Calu3 (cell line): ENCODE results near the gene EIF5A2. TPM values are rescaled to one million over a fixed set of nuclear protein-coding genes. Genes with fewer than 3 reads are reported as not detected.
"Not testable (repeated sequence)": the region's sequence is repeated elsewhere in the genome, so short reads cannot be mapped to it uniquely, and the experiment has no call there.

Experiments used
- BruUV-seq: library from RNA; stranded (reverse); fragments of 400-500 nt; replicated peaks from 2 replicates; lab custom pipeline; 2021; lab: Mats Ljungman, UMichigan
- CTCF ChIA-PET: fragments of 300-600 bp; sonication (Branson Sonifier 250); formaldehyde crosslinking; loops from one replicate; lab custom pipeline; 2022; ENCODE audit warnings: antibody characterized with exemption; lab: Charles Lee
- DNase-seq: peaks from one replicate; pipeline ENCODE4 v3.0.0; 2022
- H3K27ac Mint-ChIP-seq: one replicate; pipeline ENCODE4 v1.8.0; 2022; ENCODE audit warnings: mixed read lengths; ENCODE audit not compliant: unreplicated experiment
- H3K27me3 Mint-ChIP-seq: one replicate; pipeline ENCODE4 v1.8.0; 2022; ENCODE audit warnings: mixed read lengths; ENCODE audit not compliant: unreplicated experiment
- H3K36me3 Mint-ChIP-seq: one replicate; pipeline ENCODE4 v1.8.0; 2022; ENCODE audit warnings: mild to moderate bottlenecking, moderate library complexity, mixed read lengths; ENCODE audit not compliant: insufficient read depth, unreplicated experiment
- H3K4me1 Mint-ChIP-seq: one replicate; pipeline ENCODE4 v1.8.0; 2022; ENCODE audit warnings: mild to moderate bottlenecking, low read depth, mixed read lengths; ENCODE audit not compliant: unreplicated experiment
- H3K4me3 Mint-ChIP-seq: one replicate; pipeline ENCODE4 v1.8.0; 2022; ENCODE audit warnings: mild to moderate bottlenecking, low read depth, moderate library complexity, mixed read lengths; ENCODE audit not compliant: unreplicated experiment
- H3K9me3 Mint-ChIP-seq: one replicate; pipeline ENCODE4 v1.8.0; 2022; ENCODE audit warnings: low read depth, mixed read lengths; ENCODE audit not compliant: unreplicated experiment
- intact Hi-C: fragments of 100-400 bp; cut with micrococcal nuclease; formaldehyde crosslinking; loops from one replicate; pipeline ENCODE4 v1.10.0; 2022; ENCODE audit not compliant: unreplicated experiment
- total RNA-seq: library from RNA; stranded (reverse); gene quantifications from 2 replicates; pipeline ENCODE4 v1.2.3, GENCODE V29; 2022
- TF ChIP-seq, protein P1 (sequence below): fragments of 200-600 bp; IDR thresholded peaks from one replicate; pipeline ENCODE4 v1.8.0; 2022; ENCODE audit warnings: antibody characterized with exemption; ENCODE audit not compliant: unreplicated experiment

The EIF5A2 gene
- total RNA-seq, 1 experiment from 2014 or later, result 9.4 TPM

DNA sequence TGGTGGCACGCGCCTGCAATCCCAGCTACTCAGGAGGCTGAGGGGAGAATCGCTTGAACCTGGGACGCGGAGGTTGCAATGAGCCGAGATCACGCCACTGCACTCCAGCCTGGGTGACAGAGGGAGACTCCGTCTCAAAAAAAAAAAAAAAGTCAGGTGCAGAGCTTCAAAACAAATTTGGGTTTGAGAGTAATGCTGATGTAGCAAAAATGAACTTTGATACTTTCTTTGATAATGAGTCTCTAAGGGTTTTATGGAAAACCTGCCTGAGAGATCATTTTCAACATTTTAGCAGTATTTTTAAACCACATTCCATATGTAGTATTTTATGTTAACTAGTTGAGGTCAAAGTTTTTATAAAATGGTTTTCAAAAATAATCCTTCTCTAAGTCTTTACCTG, 14.5 kb downstream of the EIF5A2 start:
- Mint-ChIP-seq H3K4me1 (no peaks in the 10 kb centered on the region), H3K27me3 (no peaks in the 10 kb centered on the region), H3K36me3 (no peaks in the 10 kb centered on the region), H3K27ac (no peak overlapping the region), H3K4me3 (no peak overlapping the region), H3K9me3 (peaks cover 6% of the 10 kb centered on the region)
- TF ChIP-seq, protein P1, sequence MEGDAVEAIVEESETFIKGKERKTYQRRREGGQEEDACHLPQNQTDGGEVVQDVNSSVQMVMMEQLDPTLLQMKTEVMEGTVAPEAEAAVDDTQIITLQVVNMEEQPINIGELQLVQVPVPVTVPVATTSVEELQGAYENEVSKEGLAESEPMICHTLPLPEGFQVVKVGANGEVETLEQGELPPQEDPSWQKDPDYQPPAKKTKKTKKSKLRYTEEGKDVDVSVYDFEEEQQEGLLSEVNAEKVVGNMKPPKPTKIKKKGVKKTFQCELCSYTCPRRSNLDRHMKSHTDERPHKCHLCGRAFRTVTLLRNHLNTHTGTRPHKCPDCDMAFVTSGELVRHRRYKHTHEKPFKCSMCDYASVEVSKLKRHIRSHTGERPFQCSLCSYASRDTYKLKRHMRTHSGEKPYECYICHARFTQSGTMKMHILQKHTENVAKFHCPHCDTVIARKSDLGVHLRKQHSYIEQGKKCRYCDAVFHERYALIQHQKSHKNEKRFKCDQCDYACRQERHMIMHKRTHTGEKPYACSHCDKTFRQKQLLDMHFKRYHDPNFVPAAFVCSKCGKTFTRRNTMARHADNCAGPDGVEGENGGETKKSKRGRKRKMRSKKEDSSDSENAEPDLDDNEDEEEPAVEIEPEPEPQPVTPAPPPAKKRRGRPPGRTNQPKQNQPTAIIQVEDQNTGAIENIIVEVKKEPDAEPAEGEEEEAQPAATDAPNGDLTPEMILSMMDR, result no peak
- DNase-seq, result no peak
- intact Hi-C loops, result no loop called here
- CTCF ChIA-PET, result no interaction called here
- BruUV-seq, result no TSS peak

DNA sequence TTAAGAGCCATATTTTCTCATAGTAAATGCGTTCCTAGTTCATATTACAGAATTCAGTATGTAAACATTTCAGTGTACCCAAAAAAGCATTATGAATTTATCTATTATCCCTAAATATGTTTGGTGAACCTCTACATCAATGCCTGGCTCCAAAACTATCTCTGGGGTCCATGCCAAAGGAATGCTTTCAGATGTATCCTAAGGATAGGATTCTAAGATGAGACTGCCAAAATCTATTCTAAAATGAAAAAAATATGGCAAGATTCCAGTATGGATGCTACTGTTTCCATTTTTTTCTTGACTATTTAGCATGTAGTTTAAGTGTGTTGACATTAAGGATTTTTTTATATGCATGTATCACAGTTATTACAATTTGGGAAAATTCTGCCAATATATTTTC, 18.8 kb downstream of the EIF5A2 start:
- no peak for DNase-seq
- intact Hi-C loops, result no loop called here
- CTCF ChIA-PET, result interaction anchor here (0.7 kb wide), 1 partner anchor 1222 kb away, joined by 3 read pairs; no protein-coding TSS in a partner anchor
- H3K27ac Mint-ChIP-seq, result no peak overlapping the region
- BruUV-seq, result no TSS peak
- H3K36me3 Mint-ChIP-seq, result no peaks in the 10 kb centered on the region
- TF ChIP-seq, protein P1, result no peak
- H3K27me3 Mint-ChIP-seq, result no peaks in the 10 kb centered on the region
- H3K4me3 Mint-ChIP-seq, result no peak overlapping the region
- no peaks in the 10 kb centered on the region for H3K9me3 Mint-ChIP-seq
- H3K4me1 Mint-ChIP-seq, result no peaks in the 10 kb centered on the region

DNA sequence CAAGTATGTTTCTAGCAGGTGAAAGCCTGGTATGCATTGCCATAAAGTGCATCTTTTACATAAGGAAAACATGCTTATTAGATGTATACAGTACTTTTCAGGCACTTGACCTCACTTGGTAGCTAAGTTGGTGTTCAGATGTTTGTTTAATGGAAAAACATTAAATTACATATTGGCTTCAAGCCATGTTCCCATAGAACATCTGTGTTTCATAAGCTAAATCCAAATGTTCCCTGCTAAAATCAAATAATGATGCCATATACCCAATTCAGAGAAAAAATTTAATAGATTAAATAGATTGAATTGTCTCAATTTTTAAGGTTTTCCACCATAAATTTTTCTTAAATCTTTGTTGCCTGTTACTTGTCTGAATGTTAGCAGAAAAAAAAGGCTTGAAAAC, 19.3 kb downstream of the EIF5A2 start:
- intact Hi-C loops, result no loop called here
- Mint-ChIP-seq H3K4me1 (no peaks in the 10 kb centered on the region), H3K27me3 (no peaks in the 10 kb centered on the region), H3K4me3 (no peak overlapping the region), H3K27ac (no peak overlapping the region), H3K9me3 (no peaks in the 10 kb centered on the region), H3K36me3 (no peaks in the 10 kb centered on the region)
- CTCF ChIA-PET, result interaction anchor here (0.5 to 0.7 kb wide), 3 partner anchors 93 to 1221 kb away, joined by 3 read pairs; no protein-coding TSS in a partner anchor
- BruUV-seq, result no TSS peak
- DNase-seq, result no peak
- TF ChIP-seq, protein P1, result no peak

DNA sequence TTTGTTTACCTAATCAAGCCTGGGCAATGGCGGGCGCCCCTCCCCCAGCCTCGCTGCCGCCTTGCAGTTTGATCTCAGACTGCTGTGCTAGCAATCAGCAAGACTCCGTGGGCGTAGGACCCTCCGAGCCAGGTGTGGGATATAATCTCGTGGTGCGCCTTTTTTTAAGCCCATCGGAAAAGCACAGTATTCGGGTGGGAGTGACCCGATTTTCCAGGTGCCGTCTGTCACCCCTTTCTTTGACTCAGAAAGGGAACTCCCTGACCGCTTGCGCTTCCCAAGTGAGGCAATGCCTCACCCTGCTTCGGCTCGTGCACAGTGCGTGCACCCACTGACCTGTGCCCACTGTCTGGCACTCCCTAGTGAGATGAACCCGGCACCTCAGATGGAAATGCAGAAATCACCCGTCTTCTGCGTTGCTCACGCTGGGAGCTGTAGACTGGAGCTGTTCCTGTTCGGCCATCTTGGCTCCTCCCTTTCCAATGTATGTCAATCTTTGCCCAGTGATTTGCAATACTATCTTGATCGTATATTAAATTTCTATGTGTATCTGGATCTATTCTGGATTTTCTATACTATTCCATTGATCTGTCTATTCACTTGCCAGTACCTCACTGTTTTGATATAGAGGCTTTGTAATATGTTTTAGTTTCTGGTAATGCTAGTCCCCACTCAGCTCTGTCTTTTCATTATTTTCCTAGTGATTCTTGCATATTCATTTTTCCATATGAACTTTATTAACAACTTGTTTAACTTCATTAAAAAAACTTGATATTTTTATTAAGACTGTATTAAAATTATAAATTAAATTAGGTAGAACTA, 24.1 kb downstream of the EIF5A2 start:
- H3K27me3 Mint-ChIP-seq, H3K4me3 Mint-ChIP-seq, DNase-seq, H3K27ac Mint-ChIP-seq, H3K9me3 Mint-ChIP-seq, H3K4me1 Mint-ChIP-seq, BruUV-seq, intact Hi-C loops, H3K36me3 Mint-ChIP-seq: not testable (repeated sequence)
- CTCF ChIA-PET, result interaction anchor here (0.6 to 0.7 kb wide), 2 partner anchors 16 to 31 kb away, joined by 3 read pairs; no protein-coding TSS in a partner anchor

DNA sequence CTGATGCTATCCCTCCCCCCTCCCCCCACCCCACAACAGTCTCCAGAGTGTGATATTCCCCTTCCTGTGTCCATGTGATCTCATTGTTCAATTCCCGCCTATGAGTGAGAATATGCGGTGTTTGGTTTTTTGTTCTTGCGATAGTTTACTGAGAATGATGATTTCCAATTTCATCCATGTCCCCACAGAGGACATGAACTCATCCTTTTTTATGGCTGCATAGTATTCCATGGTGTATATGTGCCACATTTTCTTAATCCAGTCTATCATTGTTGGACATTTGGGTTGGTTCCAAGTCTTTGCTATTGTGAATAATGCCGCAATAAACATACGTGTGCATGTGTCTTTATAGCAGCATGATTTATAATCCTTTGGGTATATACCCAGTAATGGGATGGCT, 29.7 kb downstream of the EIF5A2 start:
- intact Hi-C loops, H3K4me3 Mint-ChIP-seq, H3K9me3 Mint-ChIP-seq, H3K4me1 Mint-ChIP-seq, H3K27me3 Mint-ChIP-seq, H3K27ac Mint-ChIP-seq, CTCF ChIA-PET, BruUV-seq, H3K36me3 Mint-ChIP-seq, DNase-seq: not testable (repeated sequence)

DNA sequence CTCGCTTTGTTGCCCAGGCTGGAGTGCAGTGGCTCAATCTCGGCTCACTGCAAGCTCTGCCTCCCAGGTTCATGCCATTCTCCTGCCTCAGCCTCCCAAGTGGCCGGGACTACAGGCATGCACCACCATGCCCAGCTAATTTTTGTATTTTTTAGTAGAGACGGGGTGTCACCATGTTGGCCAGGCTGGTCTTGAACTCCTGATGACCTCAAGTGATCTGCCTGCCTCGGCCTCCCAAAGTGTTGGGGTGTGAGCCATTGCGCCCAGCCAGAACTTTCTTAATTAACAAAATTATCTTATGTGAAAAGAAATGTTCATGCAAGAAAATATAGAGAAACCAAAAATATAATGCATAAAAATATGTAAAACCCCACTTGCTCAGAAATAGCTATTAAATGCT, 31.1 kb downstream of the EIF5A2 start:
- H3K9me3 Mint-ChIP-seq, BruUV-seq, DNase-seq, H3K4me1 Mint-ChIP-seq, H3K36me3 Mint-ChIP-seq, H3K27me3 Mint-ChIP-seq, CTCF ChIA-PET, H3K27ac Mint-ChIP-seq, H3K4me3 Mint-ChIP-seq, intact Hi-C loops: not testable (repeated sequence)
